Stimulated activated naive CD4-positive, alpha-beta T cell (primary cell): ENCODE results near the gene DPF3.
"Not testable (repeated sequence)": the region's sequence is repeated elsewhere in the genome, so short reads cannot be mapped to it uniquely, and the experiment has no call there.

Experiments used
- DNase-seq, 6 experiments: peaks; one replicate each; lab custom pipeline; 2025; lab: John Stamatoyannopoulos, UW

The DPF3 gene

GRCh38 chr14:72774894-72775620 lies 118.8 kb downstream of the DPF3 start:
- no peak for DNase-seq

- no peak for DNase-seq
Observed at GRCh38 chr14:72774141-72774540, 119.8 kb downstream of the DPF3 start.

- DNase-seq: no peak
Observed at GRCh38 chr14:72771561-72771960, 122.3 kb downstream of the DPF3 start.

- DNase-seq: no peak
Observed at GRCh38 chr14:72766296-72766695, 127.6 kb downstream of the DPF3 start.

- no peak for DNase-seq
Observed at GRCh38 chr14:72763892-72764291, 130.0 kb downstream of the DPF3 start.

GRCh38 chr14:72759670-72760069 lies 134.2 kb downstream of the DPF3 start:
- no peak for DNase-seq

- no peak for DNase-seq
Observed at GRCh38 chr14:72758993-72759392, 134.9 kb downstream of the DPF3 start.

GRCh38 chr14:72758420-72758819 lies 135.5 kb downstream of the DPF3 start:
- DNase-seq: no peak

GRCh38 chr14:72756967-72757366 lies 136.9 kb downstream of the DPF3 start:
- DNase-seq: no peak

GRCh38 chr14:72755766-72756165 lies 138.1 kb downstream of the DPF3 start:
- no peak for DNase-seq

GRCh38 chr14:72754949-72755348 lies 139.0 kb downstream of the DPF3 start:
- no peak for DNase-seq

- DNase-seq: no peak
Observed at GRCh38 chr14:72753879-72754400, 140.0 kb downstream of the DPF3 start.

GRCh38 chr14:72753044-72753710 lies 140.7 kb downstream of the DPF3 start:
- no peak for DNase-seq

GRCh38 chr14:72752034-72752412 lies 141.9 kb downstream of the DPF3 start:
- no peak for DNase-seq

GRCh38 chr14:72751276-72752033 lies 142.4 kb downstream of the DPF3 start:
- DNase-seq: no peak

GRCh38 chr14:72748921-72749320 lies 145.0 kb downstream of the DPF3 start:
- DNase-seq: not testable (repeated sequence)

- DNase-seq: no peak
Observed at GRCh38 chr14:72747652-72748051, 146.2 kb downstream of the DPF3 start.

- DNase-seq: no peak
Observed at GRCh38 chr14:72745991-72746980, 147.6 kb downstream of the DPF3 start.

GRCh38 chr14:72745546-72745945 lies 148.4 kb downstream of the DPF3 start:
- DNase-seq: no peak

GRCh38 chr14:72744416-72745120 lies 149.3 kb downstream of the DPF3 start:
- DNase-seq: no peak

GRCh38 chr14:72743626-72744025 lies 150.3 kb downstream of the DPF3 start:
- no peak for DNase-seq
